Smooth muscle cell (in vitro differentiated cells): ENCODE results near the gene FAM78A. TPM values are rescaled to one million over a fixed set of nuclear protein-coding genes. Genes with fewer than 3 reads are reported as not detected.

Source experiments
- DNase-seq: peaks from one replicate; lab custom pipeline; 2025; ENCODE audit not compliant: unreplicated experiment; lab: John Stamatoyannopoulos, UW
- H2AFZ ChIP-seq: fragments of 200-600 bp; sonication (generic); 2 replicates; pipeline ENCODE4 v1.6.0; 2016; ENCODE audit warnings: antibody characterized with exemption, low read depth, mild to moderate bottlenecking
- H3F3A ChIP-seq: fragments of 200-600 bp; sonication (generic); 2 replicates; pipeline ENCODE4 v1.6.0; 2017; ENCODE audit warnings: antibody characterized with exemption, low read depth
- H3K27ac ChIP-seq: fragments of 200-600 bp; sonication (generic); 2 replicates; pipeline ENCODE4 v1.5.1; 2016; ENCODE audit warnings: low read depth, mild to moderate bottlenecking
- H3K27me3 ChIP-seq: fragments of 200-600 bp; sonication (generic); 2 replicates; pipeline ENCODE4 v1.6.1; 2016; ENCODE audit warnings: low read depth, mild to moderate bottlenecking
- H3K36me3 ChIP-seq: fragments of 200-600 bp; sonication (generic); 2 replicates; pipeline ENCODE4 v1.5.1; 2016; ENCODE audit warnings: low read depth
- H3K4me1 ChIP-seq: fragments of 200-600 bp; sonication (generic); 2 replicates; pipeline ENCODE4 v1.5.1; 2016; ENCODE audit warnings: low read depth
- H3K4me2 ChIP-seq: fragments of 200-600 bp; sonication (generic); 2 replicates; pipeline ENCODE4 v1.6.0; 2016; ENCODE audit warnings: mild to moderate bottlenecking
- H3K4me3 ChIP-seq: fragments of 200-600 bp; sonication (generic); 2 replicates; pipeline ENCODE4 v1.5.1; 2016; ENCODE audit warnings: mild to moderate bottlenecking
- H3K79me2 ChIP-seq: fragments of 200-600 bp; sonication (generic); 2 replicates; pipeline ENCODE4 v1.6.0; 2016; ENCODE audit warnings: low read depth, mild to moderate bottlenecking
- H3K9ac ChIP-seq: fragments of 200-600 bp; sonication (generic); 2 replicates; pipeline ENCODE4 v1.6.0; 2016; ENCODE audit warnings: low read depth
- H3K9me3 ChIP-seq: fragments of 200-600 bp; sonication (generic); replicated peaks from 2 replicates; pipeline ENCODE4 v1.5.1; 2016; ENCODE audit warnings: low read depth
- H4K20me1 ChIP-seq: fragments of 200-600 bp; sonication (generic); 2 replicates; pipeline ENCODE4 v1.6.0; 2016; ENCODE audit warnings: low read depth
- WGBS: methylation state at CpG from one replicate; pipeline ENCODE4 v1.1.7; 2016; ENCODE audit warnings: low lambda C conversion rate; 5-methylcytosine and 5-hydroxymethylcytosine counted together
- polyA plus RNA-seq: library from polyadenylated mRNA; unstranded; fragments of >200 nt; fragmentation: Nextera tagmentation; extraction: Ambion mirVana; gene quantifications from 2 replicates; pipeline ENCODE4 v1.2.1, GENCODE V29; 2016
- total RNA-seq: library from RNA; depleted of rRNA; stranded (reverse); fragments of >200 nt; gene quantifications from 2 replicates; pipeline ENCODE4 v1.2.3, GENCODE V29; 2014
- TF ChIP-seq, protein P1 (sequence below): fragments of 200-600 bp; sonication (generic); IDR thresholded peaks from 2 replicates; pipeline ENCODE4 v1.5.1; 2017; ENCODE audit warnings: borderline replicate concordance, mild to moderate bottlenecking, antibody characterized with exemption; ENCODE audit not compliant: insufficient read depth, poor library complexity, severe bottlenecking

The FAM78A gene
- total and polyA plus RNA-seq, 2 experiments from 2014 or later, result 3.6 to 4.2 TPM

DNA sequence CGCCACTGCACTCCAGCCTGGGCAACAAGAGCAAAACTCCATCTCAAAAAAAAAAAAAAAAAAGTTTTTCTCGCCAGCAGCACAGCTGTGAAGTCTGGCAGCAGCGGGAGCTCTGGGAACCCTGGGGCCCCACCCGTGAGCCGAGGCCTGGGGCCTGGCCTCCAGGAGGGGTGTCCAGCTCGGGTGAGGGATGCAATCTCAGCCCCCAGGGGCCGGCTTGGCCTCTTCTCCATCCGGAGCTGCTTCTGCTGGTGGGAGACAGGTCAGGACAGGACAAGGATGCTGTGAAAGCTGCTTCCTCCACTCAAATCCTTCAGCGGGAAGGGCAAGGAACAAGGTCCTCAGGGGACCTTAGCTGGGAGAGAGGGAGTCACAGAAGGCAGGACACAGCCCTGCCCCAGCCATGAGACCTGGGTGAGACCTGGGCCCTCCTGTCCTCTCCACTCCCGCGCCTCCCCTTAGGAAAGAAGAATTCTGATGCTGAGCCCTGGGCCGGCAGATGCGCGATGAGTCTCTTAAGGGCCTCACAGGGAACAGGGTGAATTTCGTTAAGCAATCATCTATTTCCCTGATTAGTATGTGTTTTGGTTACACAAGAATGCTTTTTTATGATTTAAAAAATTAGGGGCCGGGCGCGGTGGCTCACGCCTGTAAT is 43.8 kb upstream of the FAM78A start:
- Histone ChIP-seq H3K9ac (no peak overlapping the region), H3K79me2 (no peaks in the 10 kb centered on the region), H4K20me1 (no peaks in the 10 kb centered on the region), H3K4me2 (no peak overlapping the region), H3K27me3 (no peaks in the 10 kb centered on the region), H3K36me3 (no peaks in the 10 kb centered on the region), H3K4me1 (no peaks in the 10 kb centered on the region), H3K27ac (no peak overlapping the region), H3F3A (no peaks in the 10 kb centered on the region), H2AFZ (no peak overlapping the region), H3K9me3 (no peaks in the 10 kb centered on the region), H3K4me3 (no peak overlapping the region)
- no peak for DNase-seq
- TF ChIP-seq, protein P1, sequence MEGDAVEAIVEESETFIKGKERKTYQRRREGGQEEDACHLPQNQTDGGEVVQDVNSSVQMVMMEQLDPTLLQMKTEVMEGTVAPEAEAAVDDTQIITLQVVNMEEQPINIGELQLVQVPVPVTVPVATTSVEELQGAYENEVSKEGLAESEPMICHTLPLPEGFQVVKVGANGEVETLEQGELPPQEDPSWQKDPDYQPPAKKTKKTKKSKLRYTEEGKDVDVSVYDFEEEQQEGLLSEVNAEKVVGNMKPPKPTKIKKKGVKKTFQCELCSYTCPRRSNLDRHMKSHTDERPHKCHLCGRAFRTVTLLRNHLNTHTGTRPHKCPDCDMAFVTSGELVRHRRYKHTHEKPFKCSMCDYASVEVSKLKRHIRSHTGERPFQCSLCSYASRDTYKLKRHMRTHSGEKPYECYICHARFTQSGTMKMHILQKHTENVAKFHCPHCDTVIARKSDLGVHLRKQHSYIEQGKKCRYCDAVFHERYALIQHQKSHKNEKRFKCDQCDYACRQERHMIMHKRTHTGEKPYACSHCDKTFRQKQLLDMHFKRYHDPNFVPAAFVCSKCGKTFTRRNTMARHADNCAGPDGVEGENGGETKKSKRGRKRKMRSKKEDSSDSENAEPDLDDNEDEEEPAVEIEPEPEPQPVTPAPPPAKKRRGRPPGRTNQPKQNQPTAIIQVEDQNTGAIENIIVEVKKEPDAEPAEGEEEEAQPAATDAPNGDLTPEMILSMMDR, result no peak
- 87% methylated on average over 19 of the region's 19 CpGs for whole genome bisulfite sequencing

DNA sequence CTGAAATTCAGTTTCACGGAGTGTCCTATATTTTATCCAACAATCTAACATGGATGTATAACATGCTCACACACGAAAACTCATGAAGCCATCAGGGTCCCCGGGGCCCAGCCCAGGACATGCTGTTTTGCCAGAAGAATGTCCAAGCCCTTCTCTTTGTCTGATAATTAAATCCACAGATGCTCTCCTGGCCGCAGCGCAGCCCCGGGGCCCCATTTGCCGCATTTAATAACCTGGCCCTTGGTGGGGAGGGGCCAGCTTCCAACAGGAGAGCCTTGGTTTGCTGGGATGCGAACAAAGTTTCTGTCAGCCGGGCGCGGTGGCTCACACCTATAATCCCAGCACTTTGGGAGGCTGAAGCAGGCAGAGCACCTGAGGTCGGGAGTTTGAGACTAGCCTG is 43.2 kb upstream of the FAM78A start:
- Histone ChIP-seq H3K4me3 (no peak overlapping the region), H3K4me2 (no peak overlapping the region), H3K4me1 (no peaks in the 10 kb centered on the region), H3K27me3 (no peaks in the 10 kb centered on the region), H2AFZ (no peak overlapping the region), H3K9me3 (no peaks in the 10 kb centered on the region), H3K36me3 (no peaks in the 10 kb centered on the region), H3K9ac (no peak overlapping the region), H3K27ac (no peak overlapping the region), H3F3A (no peaks in the 10 kb centered on the region), H3K79me2 (no peaks in the 10 kb centered on the region), H4K20me1 (no peaks in the 10 kb centered on the region)
- 89% methylated on average over 12 of the region's 12 CpGs for WGBS
- DNase-seq, result no peak
- TF ChIP-seq, protein P1, result no peak

DNA sequence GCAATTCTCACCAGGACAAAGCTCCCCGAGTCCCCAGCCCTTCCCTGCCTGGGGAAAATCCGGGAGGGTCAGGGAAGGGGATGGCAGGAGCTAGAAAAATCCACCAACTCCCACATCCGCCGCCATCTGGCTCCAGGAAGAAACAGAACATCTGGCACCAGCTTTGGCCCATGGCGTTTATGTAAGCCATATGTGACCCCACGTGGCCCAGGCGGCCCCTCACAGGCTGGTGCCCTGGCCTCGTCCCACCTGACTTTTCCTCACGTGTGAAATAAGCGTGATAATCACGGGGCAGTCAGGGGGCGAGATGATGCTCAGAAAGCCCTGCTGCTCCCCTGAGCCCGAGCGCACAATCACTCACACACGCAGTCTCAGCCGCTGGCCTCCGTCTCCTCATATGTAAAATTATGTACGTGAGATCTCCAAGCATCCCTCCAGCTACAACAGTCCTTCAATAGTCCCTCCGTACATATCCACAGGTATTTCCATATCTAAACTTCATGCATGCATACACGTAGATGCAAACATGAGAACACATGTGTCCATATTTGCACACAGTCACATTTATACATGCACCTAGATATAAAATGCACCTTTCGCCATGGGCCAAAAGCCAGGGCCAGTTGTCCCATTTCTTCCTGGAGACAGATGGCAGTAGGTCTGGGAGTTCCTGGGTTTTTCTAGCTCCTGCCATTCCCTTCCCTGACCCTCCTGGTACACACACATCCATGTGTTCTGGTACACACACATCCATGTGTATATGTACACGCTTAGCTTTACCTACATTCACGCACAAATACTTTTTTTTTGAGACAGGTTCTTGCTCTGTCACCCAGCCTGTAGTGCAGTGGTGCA is 42.1 kb upstream of the FAM78A start:
- TF ChIP-seq, protein P1, result no peak

More for the DNA sequence above, 42.1 kb upstream of the FAM78A start:
- no peak for DNase-seq
- Histone ChIP-seq H3K36me3 (no peaks in the 10 kb centered on the region), H4K20me1 (no peaks in the 10 kb centered on the region), H3K9ac (no peak overlapping the region), H3K79me2 (no peaks in the 10 kb centered on the region), H3K27ac (no peak overlapping the region), H3K4me2 (no peak overlapping the region), H3K4me1 (no peaks in the 10 kb centered on the region), H3K4me3 (no peak overlapping the region), H2AFZ (no peak overlapping the region), H3K27me3 (no peaks in the 10 kb centered on the region), H3F3A (no peaks in the 10 kb centered on the region), H3K9me3 (no peaks in the 10 kb centered on the region)
- WGBS, result 92% methylated on average over 23 of the region's 23 CpGs
